Neutrophil (primary cell): ENCODE measurements around the gene CHST8.

Source experiments
- H3K27ac ChIP-seq: fragments of 200-600 bp; sonication (generic); 2 replicates; pipeline ENCODE4 v1.5.1; 2016; ENCODE audit warnings: mild to moderate bottlenecking, moderate library complexity
- H3K27me3 ChIP-seq: fragments of 200-600 bp; sonication (generic); 2 replicates; pipeline ENCODE4 v1.6.0; 2016; ENCODE audit warnings: mild to moderate bottlenecking
- H3K36me3 ChIP-seq: fragments of 200-600 bp; sonication (generic); 2 replicates; pipeline ENCODE4 v1.5.1; 2017
- H3K4me1 ChIP-seq, 2 experiments: fragments of 200-600 bp in 1 of 2; sonication (generic) in 1 of 2; 1 replicate in 1 of 2; 2 replicates in 1 of 2; pipeline versions ENCODE4 v1.5.1 to v1.6.1; 2013 to 2016; ENCODE audit warnings: low read depth in 1 of 2, low read length in 1 of 2, mild to moderate bottlenecking in 1 of 2, moderate library complexity in 1 of 2; ENCODE audit not compliant: control insufficient read depth in 1 of 2, insufficient read depth in 1 of 2
- H3K4me3 ChIP-seq, 2 experiments: fragments of 200-600 bp in 1 of 2; sonication (generic) in 1 of 2; 1 replicate in 1 of 2; 2 replicates in 1 of 2; pipeline ENCODE4 v1.5.1; 2013 to 2016; ENCODE audit warnings: low read depth in 1 of 2, low read length in 1 of 2, mild to moderate bottlenecking in 1 of 2, moderate library complexity in 1 of 2
- H3K9me3 ChIP-seq: fragments of 200-600 bp; sonication (generic); 2 replicates; pipeline ENCODE4 v1.5.1; 2016
- TF ChIP-seq, protein P1 (sequence below): fragments of 200-600 bp; sonication (generic); IDR thresholded peaks from 2 replicates; pipeline ENCODE4 v1.5.1; 2016; ENCODE audit warnings: antibody characterized with exemption

Gene CHST8

DNA sequence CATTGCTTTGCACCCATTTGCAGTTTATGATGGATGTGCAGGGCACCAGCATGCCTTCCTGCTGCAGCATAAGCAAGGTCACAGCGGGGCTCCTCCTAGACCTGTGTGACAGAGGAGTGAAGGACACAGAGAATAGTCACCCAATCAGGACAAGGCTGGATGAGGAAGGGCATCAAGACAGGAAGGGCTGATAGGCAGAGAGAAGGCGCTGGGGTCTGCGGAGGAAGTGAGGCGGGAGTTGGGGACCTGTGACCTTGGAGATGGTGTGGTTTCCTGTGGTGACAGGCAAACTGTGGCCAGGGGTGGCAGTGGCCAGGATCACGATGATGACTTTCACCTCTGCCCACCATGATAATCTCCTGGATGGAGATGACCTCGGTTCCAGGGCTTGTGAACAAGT lies 158.5 kb downstream of the CHST8 start:
- no peaks in the 10 kb centered on the region for H3K9me3 ChIP-seq
- TF ChIP-seq, protein P1, sequence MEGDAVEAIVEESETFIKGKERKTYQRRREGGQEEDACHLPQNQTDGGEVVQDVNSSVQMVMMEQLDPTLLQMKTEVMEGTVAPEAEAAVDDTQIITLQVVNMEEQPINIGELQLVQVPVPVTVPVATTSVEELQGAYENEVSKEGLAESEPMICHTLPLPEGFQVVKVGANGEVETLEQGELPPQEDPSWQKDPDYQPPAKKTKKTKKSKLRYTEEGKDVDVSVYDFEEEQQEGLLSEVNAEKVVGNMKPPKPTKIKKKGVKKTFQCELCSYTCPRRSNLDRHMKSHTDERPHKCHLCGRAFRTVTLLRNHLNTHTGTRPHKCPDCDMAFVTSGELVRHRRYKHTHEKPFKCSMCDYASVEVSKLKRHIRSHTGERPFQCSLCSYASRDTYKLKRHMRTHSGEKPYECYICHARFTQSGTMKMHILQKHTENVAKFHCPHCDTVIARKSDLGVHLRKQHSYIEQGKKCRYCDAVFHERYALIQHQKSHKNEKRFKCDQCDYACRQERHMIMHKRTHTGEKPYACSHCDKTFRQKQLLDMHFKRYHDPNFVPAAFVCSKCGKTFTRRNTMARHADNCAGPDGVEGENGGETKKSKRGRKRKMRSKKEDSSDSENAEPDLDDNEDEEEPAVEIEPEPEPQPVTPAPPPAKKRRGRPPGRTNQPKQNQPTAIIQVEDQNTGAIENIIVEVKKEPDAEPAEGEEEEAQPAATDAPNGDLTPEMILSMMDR, result no peak
- H3K4me3 ChIP-seq, result no peak overlapping the region
- H3K4me1 ChIP-seq, result peaks cover 0 to 7% of the 10 kb centered on the region in 2 experiments
- no peaks in the 10 kb centered on the region for H3K36me3 ChIP-seq
- no peak overlapping the region for H3K27ac ChIP-seq
- peaks cover 51% of the 10 kb centered on the region for H3K27me3 ChIP-seq

DNA sequence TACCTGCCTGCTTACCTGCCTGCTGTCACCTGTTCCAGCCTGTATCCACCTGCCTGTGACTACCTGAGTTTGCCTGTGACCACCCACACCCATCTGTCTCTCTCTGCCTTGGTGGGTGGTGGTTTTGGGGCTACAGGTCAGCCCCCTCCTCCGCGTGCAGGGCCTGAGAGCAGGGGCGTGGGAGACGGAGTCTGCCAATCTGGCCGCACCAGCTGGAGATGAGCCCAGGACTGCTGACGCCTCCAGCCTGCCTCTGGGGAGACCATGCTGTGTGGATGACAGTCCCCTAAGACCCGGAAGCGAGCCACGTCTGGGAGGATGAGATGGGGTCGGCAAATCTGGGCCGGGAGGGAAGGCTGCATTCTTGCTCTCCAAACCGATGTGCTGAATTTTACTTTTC lies 159.0 kb downstream of the CHST8 start:
- TF ChIP-seq, protein P1, result no peak

GRCh38 chr19:33781415-33781935 lies 159.7 kb downstream of the CHST8 start:
- TF ChIP-seq, protein P1, result no peak
- H3K9me3 ChIP-seq, result no peaks in the 10 kb centered on the region
- H3K4me1 ChIP-seq, result peaks cover 0 to 7% of the 10 kb centered on the region in 2 experiments
- H3K36me3 ChIP-seq, result no peaks in the 10 kb centered on the region
- H3K27me3 ChIP-seq, result peaks cover 62% of the 10 kb centered on the region
- no peak overlapping the region for H3K4me3 ChIP-seq
- no peak overlapping the region for H3K27ac ChIP-seq

More for the DNA sequence above, 159.0 kb downstream of the CHST8 start:
- Histone ChIP-seq H3K27ac (no peak overlapping the region), H3K4me1 (peaks cover 0 to 7% of the 10 kb centered on the region in 2 experiments), H3K27me3 (peaks cover 56% of the 10 kb centered on the region), H3K9me3 (no peaks in the 10 kb centered on the region), H3K4me3 (no peak overlapping the region), H3K36me3 (no peaks in the 10 kb centered on the region)

- Histone ChIP-seq H3K27me3 (peaks cover 67% of the 10 kb centered on the region), H3K27ac (no peak overlapping the region), H3K9me3 (no peaks in the 10 kb centered on the region), H3K36me3 (no peaks in the 10 kb centered on the region), H3K4me3 (no peak overlapping the region), H3K4me1 (peaks cover 0 to 7% of the 10 kb centered on the region in 2 experiments)
- TF ChIP-seq, protein P1, result no peak
Measured at GRCh38 chr19:33781996-33782395, 160.2 kb downstream of the CHST8 start.

DNA sequence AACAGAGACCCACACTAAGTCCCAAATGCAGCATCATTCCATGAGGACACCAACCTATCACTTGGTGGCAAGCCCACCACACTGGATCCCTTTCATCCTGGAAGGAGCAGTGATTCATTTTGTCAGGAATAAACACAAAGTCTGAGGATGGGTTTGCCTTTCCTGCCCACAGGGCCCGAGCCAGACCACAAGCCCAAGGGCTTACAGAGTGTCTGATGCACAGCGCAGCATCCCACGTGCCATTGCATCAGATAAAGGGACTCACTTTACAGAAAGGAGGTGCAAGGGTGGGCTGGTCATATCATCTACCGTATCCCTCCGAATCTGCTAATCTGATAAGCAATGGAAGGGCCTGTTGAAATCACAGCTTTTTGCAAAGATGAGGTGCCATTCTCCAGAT lies 162.7 kb downstream of the CHST8 start:
- TF ChIP-seq, protein P1, result no peak
- Histone ChIP-seq H3K4me1 (no peaks in the 10 kb centered on the region), H3K36me3 (no peaks in the 10 kb centered on the region), H3K9me3 (no peaks in the 10 kb centered on the region), H3K4me3 (no peak overlapping the region), H3K27me3 (peaks cover 66% of the 10 kb centered on the region), H3K27ac (no peak overlapping the region)

- TF ChIP-seq, protein P1, result no peak
- H3K27ac ChIP-seq, result no peak overlapping the region
Measured at GRCh38 chr19:33785795-33786194, 164.0 kb downstream of the CHST8 start.

More at GRCh38 chr19:33785795-33786194, 164.0 kb downstream of the CHST8 start:
- Histone ChIP-seq H3K9me3 (no peaks in the 10 kb centered on the region), H3K27me3 (peaks cover 57% of the 10 kb centered on the region), H3K4me1 (no peaks in the 10 kb centered on the region), H3K4me3 (no peak overlapping the region), H3K36me3 (no peaks in the 10 kb centered on the region)
